ENCODE data around the gene RNF126. TPM values are rescaled to one million over a fixed set of nuclear protein-coding genes. Genes with fewer than 3 reads are reported as not detected.

The RNF126 gene
- total RNA-seq = 10.1 and 16.8 TPM in 2 replicates

DNA sequence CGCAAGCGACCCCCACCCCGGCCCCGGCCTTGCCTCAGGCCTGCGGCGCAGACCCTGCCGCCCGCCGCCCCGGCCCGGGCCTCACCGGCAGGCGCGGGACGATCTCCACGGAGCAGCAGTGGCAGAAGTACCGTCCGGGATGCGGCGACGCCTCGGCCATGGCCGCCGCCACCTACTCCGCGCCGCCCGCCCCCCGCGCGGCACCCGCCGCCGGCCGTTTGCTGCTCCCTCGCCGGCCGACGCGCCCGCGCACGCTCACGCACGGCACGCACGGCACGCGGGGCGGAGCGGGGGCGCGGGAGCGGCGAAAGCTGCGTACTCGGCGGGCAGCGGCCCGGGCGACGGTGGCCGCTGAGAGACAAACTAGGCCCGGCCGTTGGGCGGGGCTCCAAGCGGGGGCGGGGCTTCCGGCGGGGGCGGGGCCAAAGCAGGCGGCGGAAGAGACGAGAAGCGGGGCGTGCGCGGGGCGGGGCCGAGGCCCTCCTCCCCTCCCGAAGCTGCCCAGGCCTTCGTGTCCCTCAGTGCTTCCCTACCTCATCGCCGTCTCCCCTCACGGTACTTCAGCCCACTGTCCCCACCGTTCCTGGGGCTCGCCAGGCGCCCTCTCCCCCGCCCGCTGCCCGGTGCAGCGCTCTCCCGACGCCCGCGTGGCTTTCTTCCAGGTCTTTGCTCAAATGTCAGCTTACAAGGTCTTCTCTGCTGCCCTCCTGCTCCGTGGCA is at the start of gene RNF126:
RNF126 (minus strand) TSS at position 253 of the 720 bp plus-strand sequence; CDS start at position 160, 93 bp downstream.

DNA sequence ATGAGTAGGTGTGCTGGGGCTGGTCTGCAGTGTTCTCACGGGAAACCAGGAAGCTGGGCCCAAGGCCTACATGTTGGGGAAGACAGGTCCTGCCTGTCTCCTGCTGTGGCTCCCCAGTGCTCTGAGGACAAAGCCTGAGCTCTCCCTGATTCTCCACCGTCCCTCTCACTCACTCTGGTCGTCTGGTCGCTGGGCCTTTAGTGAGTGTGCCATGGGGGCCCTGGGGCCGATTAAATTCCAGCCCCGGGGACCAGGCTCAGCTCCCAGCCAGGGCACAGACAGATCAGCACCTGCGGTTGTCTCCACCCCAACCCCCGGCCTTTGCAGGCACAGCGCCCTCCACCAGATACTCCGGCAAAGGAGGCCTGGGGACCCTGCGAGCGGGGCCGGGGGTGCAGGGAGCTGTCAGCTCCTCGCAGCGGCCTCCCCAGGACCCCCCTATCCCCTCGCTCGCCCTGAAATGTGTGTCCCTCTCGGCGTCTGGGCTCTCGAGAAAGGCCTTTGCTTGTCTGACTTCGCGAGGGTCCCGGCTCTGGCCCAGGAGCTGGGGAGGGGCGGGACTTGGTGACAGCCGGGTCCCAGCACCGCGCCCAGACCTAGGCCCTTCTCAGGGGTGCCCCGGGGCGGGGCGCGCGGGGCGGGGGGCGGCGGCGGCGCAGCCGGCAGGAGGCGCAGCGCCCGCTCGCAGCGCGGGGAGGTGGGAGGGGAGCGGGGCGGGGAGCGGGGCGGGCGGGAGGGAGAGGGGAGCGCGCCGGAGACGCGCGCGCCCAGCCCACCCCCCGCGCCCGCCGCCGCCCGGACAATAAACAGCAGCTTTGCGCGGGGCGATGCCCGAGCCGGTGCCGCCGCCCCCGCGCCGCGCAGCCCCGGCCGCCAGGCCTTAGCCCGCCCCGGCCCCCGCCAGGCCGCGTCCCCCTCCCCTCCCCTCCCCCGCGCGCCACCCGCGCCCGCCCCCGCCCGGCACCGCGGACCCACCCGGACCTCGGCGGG is 45.4 kb upstream of the RNF126 start, which contains the start of gene PALM:
PALM (plus strand) TSS at position 782 of the 990 bp plus-strand sequence. CDS start 212 bp downstream, outside the sequence.

DNA sequence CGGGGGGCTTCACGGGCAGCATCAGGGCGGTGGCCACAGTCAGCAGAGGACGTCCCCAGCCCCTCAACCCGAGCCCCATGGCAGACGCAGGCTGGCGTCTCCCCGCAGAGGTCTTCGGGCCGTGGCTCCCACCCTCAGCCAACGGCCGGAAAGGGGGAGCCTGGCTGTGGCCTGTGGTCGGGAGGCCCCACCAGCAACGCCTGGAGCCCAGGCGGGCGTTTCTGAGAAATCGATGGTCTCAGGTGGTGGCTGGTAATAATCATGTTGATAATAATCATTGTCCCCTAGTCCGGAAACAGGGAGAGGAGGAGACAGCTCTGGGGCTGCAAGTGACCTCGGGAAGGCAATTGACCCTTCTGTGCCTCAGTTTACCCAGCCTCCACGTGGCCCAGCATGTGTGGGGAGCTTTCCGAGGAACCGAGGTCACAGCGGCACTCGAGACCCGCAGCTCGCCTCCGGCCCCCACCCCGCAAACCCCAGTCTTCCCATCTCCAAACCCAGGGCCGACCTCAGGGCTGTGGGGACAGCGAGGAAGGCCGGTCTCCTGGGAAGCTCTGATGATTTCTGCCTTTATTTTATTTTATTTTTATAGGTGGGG is 32.4 kb upstream of the RNF126 start, which contains the start of gene PRSS57:
PRSS57 (minus strand) TSS at position 101 of the 598 bp plus-strand sequence; CDS start at position 79, 22 bp downstream.

DNA sequence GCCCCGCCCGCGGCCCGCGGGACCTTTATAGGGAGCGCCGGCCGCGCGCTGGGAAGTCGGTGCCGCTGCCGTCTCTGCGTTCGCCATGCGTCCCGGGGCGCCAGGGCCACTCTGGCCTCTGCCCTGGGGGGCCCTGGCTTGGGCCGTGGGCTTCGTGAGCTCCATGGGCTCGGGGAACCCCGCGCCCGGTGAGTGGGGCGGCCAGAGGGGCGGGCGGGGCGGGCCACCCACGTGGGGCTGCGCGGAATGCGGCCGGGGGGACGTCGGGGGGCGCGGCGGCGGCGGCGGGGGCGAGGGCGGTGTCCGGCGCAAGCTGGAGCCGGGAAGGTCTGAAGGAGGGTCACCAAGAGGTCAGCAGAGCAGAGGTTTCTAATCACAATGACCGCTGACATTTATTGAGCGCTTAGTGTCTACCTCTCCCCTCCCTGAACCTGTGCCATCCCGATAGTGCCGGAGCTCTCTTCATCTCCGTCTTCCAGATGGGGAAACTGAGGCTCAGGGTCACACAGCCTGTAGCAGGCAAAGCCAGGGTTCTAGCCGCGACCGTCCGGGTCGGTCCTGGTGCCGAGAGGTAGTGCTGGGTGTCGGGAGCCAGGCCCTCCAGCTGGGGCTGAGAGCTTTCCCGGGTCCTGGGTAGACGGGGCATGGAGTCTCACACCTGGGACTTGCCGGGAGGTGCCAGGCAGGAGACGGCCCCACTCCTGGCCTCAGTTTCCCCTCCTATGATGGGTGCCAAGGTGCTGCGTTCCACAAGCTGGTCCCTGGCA is 13.5 kb upstream of the RNF126 start, which contains the start of gene FSTL3:
FSTL3 (plus strand) TSS at position 54 of the 767 bp plus-strand sequence; CDS start at position 86, 32 bp downstream.

DNA sequence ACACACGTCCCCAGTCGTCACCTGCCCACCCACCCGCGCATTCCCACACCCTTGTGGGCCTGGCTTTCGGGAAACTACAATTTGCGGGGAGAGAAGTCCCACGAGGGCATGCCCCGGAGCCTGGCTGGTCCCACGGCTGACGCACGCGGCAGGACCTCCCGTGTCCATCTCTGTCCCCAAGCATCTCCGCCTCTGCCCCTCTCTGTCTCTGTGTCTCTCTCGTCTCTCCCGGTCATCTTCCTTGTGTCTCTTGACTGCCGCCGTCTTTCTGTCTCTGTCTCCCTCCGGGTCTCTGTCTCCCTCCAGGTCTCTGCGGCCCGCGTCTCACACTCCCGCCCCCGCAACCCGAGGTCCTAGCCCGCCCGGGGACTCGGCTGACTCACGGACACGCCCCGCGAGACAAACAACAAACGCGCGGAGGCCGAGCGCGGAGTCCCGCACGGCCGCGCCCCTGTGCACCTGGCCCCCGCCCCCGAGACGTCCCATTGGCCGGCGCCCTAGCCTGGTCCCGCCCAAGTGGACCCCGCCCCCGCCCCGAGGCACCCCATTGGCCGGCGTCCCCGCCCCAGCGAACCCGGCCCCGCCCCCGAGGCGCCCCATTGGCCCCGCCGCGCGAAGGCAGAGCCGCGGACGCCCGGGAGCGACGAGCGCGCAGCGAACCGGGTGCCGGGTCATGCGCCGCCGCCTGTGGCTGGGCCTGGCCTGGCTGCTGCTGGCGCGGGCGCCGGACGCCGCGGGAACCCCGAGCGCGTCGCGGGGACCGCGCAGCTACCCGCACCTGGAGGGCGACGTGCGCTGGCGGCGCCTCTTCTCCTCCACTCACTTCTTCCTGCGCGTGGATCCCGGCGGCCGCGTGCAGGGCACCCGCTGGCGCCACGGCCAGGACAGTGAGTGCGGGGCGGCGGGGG is 23.5 kb downstream of the RNF126 start, which contains the start of gene FGF22:
FGF22 (plus strand) TSS at position 627 of the 908 bp plus-strand sequence; CDS start at position 674, 47 bp downstream.

DNA sequence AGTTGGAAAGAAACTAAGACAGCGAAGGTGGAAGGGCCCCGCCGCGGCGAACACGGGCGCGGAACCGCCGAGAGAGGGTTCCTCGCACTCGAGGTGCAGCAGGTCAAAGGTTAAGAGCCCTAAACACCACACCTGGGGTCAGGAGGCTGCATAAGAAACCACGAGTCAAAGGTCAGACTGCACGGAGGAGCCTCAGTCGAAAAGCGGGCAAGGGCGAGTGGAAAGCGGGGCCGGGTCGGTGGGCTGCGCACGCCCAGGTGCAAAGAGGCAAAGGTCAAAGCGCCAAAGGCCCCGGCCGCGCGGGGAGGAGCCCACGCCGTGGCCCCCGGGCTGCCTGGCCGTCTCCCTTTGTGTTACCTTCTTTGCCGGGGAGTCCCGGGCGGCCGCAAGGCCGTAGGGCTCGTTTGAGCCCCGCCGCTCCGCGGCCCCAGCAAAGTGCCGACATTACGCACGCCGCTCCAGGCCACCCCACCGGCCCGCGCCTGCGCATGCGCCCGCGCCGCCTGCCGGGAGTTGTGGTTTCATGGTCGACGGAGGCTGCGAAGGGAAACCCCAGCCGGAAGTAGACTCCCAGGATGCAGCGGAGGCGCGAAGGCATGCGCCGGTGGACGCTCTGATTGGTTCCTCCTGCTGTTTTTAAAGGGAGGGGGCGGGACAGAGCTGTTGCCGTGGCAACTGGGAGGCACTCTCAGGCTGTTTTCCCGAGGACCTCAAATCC is 29.8 kb downstream of the RNF126 start, which contains the start of gene POLRMT:
POLRMT (minus strand) TSS at position 470 of the 718 bp plus-strand sequence; CDS start at position 445, 25 bp downstream.

Other genes starting within 250 kb of the RNF126 start
- 0.13 TPM in 1 of 2 replicates, not detected in the other for gene SHC2, start 202.2 kb downstream of the RNF126 start, total RNA-seq
- 0.06 TPM in 1 of 2 replicates, not detected in the other for gene MADCAM1, start 166.7 kb downstream of the RNF126 start, total RNA-seq
- 25.5 and 30.3 TPM in 2 replicates for gene TPGS1, start 155.7 kb downstream of the RNF126 start, total RNA-seq
- 63.0 and 74.1 TPM in 2 replicates for gene CDC34, start 131.5 kb downstream of the RNF126 start, total RNA-seq
- not detected in 2 replicates for gene GZMM, start 119.2 kb downstream of the RNF126 start, total RNA-seq
- gene BSG, start 90.6 kb downstream of the RNF126 start, total RNA-seq = 300 and 316 TPM in 2 replicates
- 0.26 and 0.62 TPM in 2 replicates for gene HCN2, start 73.3 kb downstream of the RNF126 start, total RNA-seq
- 15.5 and 18.5 TPM in 2 replicates for gene POLRMT, start 29.7 kb downstream of the RNF126 start, total RNA-seq
- 0.06 and 0.26 TPM in 2 replicates for gene FGF22, start 23.3 kb downstream of the RNF126 start, total RNA-seq
- gene FSTL3, start 13.2 kb upstream of the RNF126 start, total RNA-seq = 16.1 and 18.4 TPM in 2 replicates
- not detected in 2 replicates for gene PRSS57, start 32.2 kb upstream of the RNF126 start, total RNA-seq
- gene PALM, start 45.7 kb upstream of the RNF126 start, total RNA-seq = 2.1 and 5.8 TPM in 2 replicates
- under 0.01 TPM in 1 of 2 replicates, not detected in the other for gene MISP, start 87.9 kb upstream of the RNF126 start, total RNA-seq
- gene PTBP1, start 134.2 kb upstream of the RNF126 start, total RNA-seq = 71.4 and 77.9 TPM in 2 replicates
- gene PLPPR3, start 158.7 kb upstream of the RNF126 start, total RNA-seq = not detected in 2 replicates
- not detected in 2 replicates for gene AZU1, start 164.6 kb upstream of the RNF126 start, total RNA-seq
- not detected in 2 replicates for gene PRTN3, start 177.8 kb upstream of the RNF126 start, total RNA-seq
- gene ELANE, start 189.1 kb upstream of the RNF126 start, total RNA-seq = 0.12 and 0.26 TPM in 2 replicates
- 0.19 and 0.79 TPM in 2 replicates for gene CFD, start 196.4 kb upstream of the RNF126 start, total RNA-seq
- 20.1 and 23.5 TPM in 2 replicates for gene MED16, start 230.0 kb upstream of the RNF126 start, total RNA-seq
- not detected in 2 replicates for gene RNU6-9, start 230.3 kb upstream of the RNF126 start, total RNA-seq